K562 (cell line): ENCODE results near the gene CGN. TPM values are rescaled to one million over a fixed set of nuclear protein-coding genes. Genes with fewer than 3 reads are reported as not detected.

Source experiments
- CCAR2 ChIP-seq: fragments of 200-400 bp; formaldehyde crosslinking; IDR thresholded peaks from 2 replicates; pipeline ENCODE4 v1.6.1; 2017; ENCODE audit warnings: mild to moderate bottlenecking, low read depth, low read length
- EGR1 ChIP-seq: fragments of 450-650 bp; conservative IDR thresholded peaks from 2 replicates; pipeline ENCODE4 v1.6.1; 2017; ENCODE audit warnings: mild to moderate bottlenecking
- FOSL1 ChIP-seq: fragments of 200-800 bp; sonication (Bioruptor generic); conservative IDR thresholded peaks from 2 replicates; pipeline ENCODE4 v1.6.1; 2016; ENCODE audit warnings: missing genetic modification characterization, missing compliant biosample characterization
- HEY1 ChIP-seq: fragments of 250-450 bp; sonication (Bioruptor Pico); IDR thresholded peaks from 2 replicates; pipeline ENCODE4 v1.5.0; 2020; ENCODE audit warnings: mild to moderate bottlenecking, moderate library complexity, borderline replicate concordance
- MYBL2 ChIP-seq, 2 experiments: fragments of 450-650 bp in 1 of 2; sonication (generic) in 1 of 2; formaldehyde crosslinking in 1 of 2; IDR thresholded peaks; 2 replicates each; pipeline versions ENCODE4 v1.6.1 to v1.8.1; 2017 to 2022; ENCODE audit warnings: borderline replicate concordance in 1 of 2, inconsistent platforms in 1 of 2, low read depth in 1 of 2, mild to moderate bottlenecking in 1 of 2, missing genetic modification reagents in 1 of 2, moderate library complexity in 1 of 2
- NCOA4 ChIP-seq: fragments of 450-650 bp; IDR thresholded peaks from 2 replicates; pipeline ENCODE4 v1.6.1; 2018; ENCODE audit warnings: mild to moderate bottlenecking; ENCODE audit not compliant: partially characterized antibody
- NCOR1 ChIP-seq: fragments of 450-650 bp; IDR thresholded peaks from 2 replicates; pipeline ENCODE4 v1.6.1; 2016; ENCODE audit warnings: mild to moderate bottlenecking, moderate library complexity
- NFE2L1 ChIP-seq: fragments of 450-650 bp; IDR thresholded peaks from 2 replicates; pipeline ENCODE4 v1.6.1; 2016; ENCODE audit warnings: missing genetic modification characterization, low read depth, mild to moderate bottlenecking, missing compliant biosample characterization, moderate library complexity, borderline replicate concordance
- POU5F1 ChIP-seq: fragments of 150-350 bp; IDR thresholded peaks from 2 replicates; pipeline ENCODE4 v1.6.1; 2014; ENCODE audit warnings: borderline replicate concordance, low read length, low read depth, mild to moderate bottlenecking; ENCODE audit not compliant: partially characterized antibody
- PPARD ChIP-seq: fragments of 250-450 bp; sonication (Bioruptor Pico); IDR thresholded peaks from 2 replicates; pipeline ENCODE4 v1.8.0; 2022; ENCODE audit warnings: inconsistent platforms, mild to moderate bottlenecking, moderate library complexity
- RBM34 ChIP-seq: fragments of 200-400 bp; formaldehyde crosslinking; IDR thresholded peaks from 2 replicates; pipeline ENCODE4 v1.6.1; 2018; ENCODE audit warnings: low read length, borderline replicate concordance; ENCODE audit not compliant: insufficient read depth
- RFX1 ChIP-seq: fragments of 450-650 bp; IDR thresholded peaks from 2 replicates; pipeline ENCODE4 v1.6.1; 2016; ENCODE audit warnings: mild to moderate bottlenecking, moderate library complexity
- SMAD1 ChIP-seq: fragments of 150-350 bp; IDR thresholded peaks from 2 replicates; pipeline ENCODE4 v1.6.1; 2014; ENCODE audit warnings: low read length, low read depth; ENCODE audit not compliant: partially characterized antibody
- TAF9B ChIP-seq: fragments of 450-650 bp; IDR thresholded peaks from 2 replicates; pipeline ENCODE4 v1.6.1; 2018; ENCODE audit warnings: mild to moderate bottlenecking; ENCODE audit not compliant: partially characterized antibody
- TBL1XR1 ChIP-seq, 2 experiments: IDR thresholded peaks; 2 replicates each; pipeline ENCODE4 v1.6.1; 2012; ENCODE audit warnings: improper control_type of control experiment in 2 of 2, low read length in 2 of 2, mild to moderate bottlenecking in 1 of 2
- YY1 ChIP-seq, 3 experiments: IDR thresholded peaks; 2 replicates each; pipeline ENCODE4 v1.6.1; 2011; ENCODE audit warnings: low read length in 2 of 3, mild to moderate bottlenecking in 2 of 3, moderate library complexity in 2 of 3, borderline replicate concordance in 1 of 3, control low read depth in 1 of 3, low read depth in 1 of 3; ENCODE audit not compliant: insufficient read depth in 3 of 3, insufficient replicate concordance in 2 of 3, control insufficient read depth in 1 of 3, insufficient read length in 1 of 3; ENCODE audit errors: extremely low read depth in 1 of 3
- ZKSCAN3 ChIP-seq: fragments of 250-450 bp; sonication (Bioruptor Pico); IDR thresholded peaks from 2 replicates; pipeline ENCODE4 v1.4.0; 2020
- ZKSCAN8 ChIP-seq: fragments of 200-800 bp; sonication (Bioruptor generic); IDR thresholded peaks from 2 replicates; pipeline ENCODE4 v1.6.1; 2016; ENCODE audit warnings: missing genetic modification characterization, missing compliant biosample characterization
- ZNF316 ChIP-seq: fragments of 450-650 bp; IDR thresholded peaks from 2 replicates; pipeline ENCODE4 v1.6.1; 2016
- ZNF57 ChIP-seq: fragments of 450-650 bp; formaldehyde crosslinking; IDR thresholded peaks from 2 replicates; pipeline ENCODE4 v1.4.0; 2020; ENCODE audit warnings: mild to moderate bottlenecking, moderate library complexity
- polyA plus RNA-seq, 8 experiments: library from polyadenylated mRNA; depleted of rRNA in 4 of 8; stranded (reverse) in 5 of 8; unstranded in 3 of 8; fragments of >200 nt; fragmentation: Nextera tagmentation in 2 of 8; fragmentation: Illumina TruSeq in 1 of 8; extraction: Ambion mirVana in 2 of 8; extraction: Trizol in 1 of 8; gene quantifications; 2 replicates each; pipeline versions ENCODE4 v1.2.1 to v1.2.3, GENCODE V29; 2011 to 2014; ENCODE audit warnings: inconsistent platforms in 1 of 8, missing spikeins in 1 of 8
- total RNA-seq, 7 experiments: library from RNA; depleted of rRNA in 6 of 7; stranded (reverse); fragments of >200 nt in 6 of 7; fragmentation: Illumina TruSeq in 2 of 7; extraction: Trizol in 2 of 7; gene quantifications; 2 replicates each; pipeline versions ENCODE4 v1.2.1 to v1.2.3, GENCODE V29; 2011 to 2021; ENCODE audit warnings: low replicate concordance in 1 of 7
- TF ChIP-seq, protein P1 (sequence below): fragments of 200-800 bp; sonication (Bioruptor generic); IDR thresholded peaks from 2 replicates; pipeline ENCODE4 v1.6.1; 2017; ENCODE audit warnings: missing genetic modification characterization, missing compliant biosample characterization
- TF ChIP-seq, protein P2 (sequence below): fragments of 450-650 bp; IDR thresholded peaks from 2 replicates; pipeline ENCODE4 v1.6.1; 2018; ENCODE audit not compliant: partially characterized antibody
- TF ChIP-seq, protein P3 (sequence below): fragments of 250-450 bp; sonication (Bioruptor Pico); IDR thresholded peaks from 2 replicates; pipeline ENCODE4 v1.5.1; 2021; ENCODE audit warnings: mild to moderate bottlenecking

The CGN gene
- total and polyA plus RNA-seq, 9 of the 15 experiments (the other 6 are each of a cell fraction or from before 2014, with no cell fraction given), result 0.03 to 1.4 (median 0.14) TPM; not detected in 2

DNA sequence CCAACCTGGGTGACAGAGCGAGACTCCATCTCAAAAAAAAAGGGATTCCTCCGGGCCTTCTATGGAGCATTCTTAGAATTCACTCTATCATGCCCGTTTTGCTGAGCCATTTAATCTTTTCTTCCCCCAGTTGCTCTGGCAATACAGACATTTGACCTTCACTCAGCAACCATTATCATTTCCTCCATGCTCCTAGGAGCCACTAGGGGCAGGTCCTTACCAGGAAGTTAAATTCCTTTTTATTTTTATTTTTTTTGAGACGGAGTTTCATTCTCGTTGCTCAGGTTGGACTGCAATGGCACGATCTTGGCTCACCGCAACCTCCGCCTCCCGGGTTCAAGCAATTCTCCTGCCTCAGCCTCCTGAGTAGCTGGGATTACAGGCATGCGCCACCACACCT is 9.7 kb upstream of the CGN start (continued):
- TF ChIP-seq, protein P1, sequence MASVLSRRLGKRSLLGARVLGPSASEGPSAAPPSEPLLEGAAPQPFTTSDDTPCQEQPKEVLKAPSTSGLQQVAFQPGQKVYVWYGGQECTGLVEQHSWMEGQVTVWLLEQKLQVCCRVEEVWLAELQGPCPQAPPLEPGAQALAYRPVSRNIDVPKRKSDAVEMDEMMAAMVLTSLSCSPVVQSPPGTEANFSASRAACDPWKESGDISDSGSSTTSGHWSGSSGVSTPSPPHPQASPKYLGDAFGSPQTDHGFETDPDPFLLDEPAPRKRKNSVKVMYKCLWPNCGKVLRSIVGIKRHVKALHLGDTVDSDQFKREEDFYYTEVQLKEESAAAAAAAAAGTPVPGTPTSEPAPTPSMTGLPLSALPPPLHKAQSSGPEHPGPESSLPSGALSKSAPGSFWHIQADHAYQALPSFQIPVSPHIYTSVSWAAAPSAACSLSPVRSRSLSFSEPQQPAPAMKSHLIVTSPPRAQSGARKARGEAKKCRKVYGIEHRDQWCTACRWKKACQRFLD (CRISPR knock-in tag), result 0 out of 2 replicates have a peak, but pooled peaks have one; percentile 25
- TF ChIP-seq PPARD (CRISPR knock-in tag) (no peak), POU5F1 (no peak), EGR1 (no peak), MYBL2 (IDR thresholded peaks at IDR 0.05; ENCODE audit: low read depth) (no peak), MYBL2 (CRISPR knock-in tag; IDR thresholded peaks at IDR 0.05; ENCODE audit: borderline replicate concordance) (no peak), CCAR2 (no peak), ZKSCAN8 (CRISPR knock-in tag) (no peak), TBL1XR1 (IDR thresholded peaks at IDR 0.05; ENCODE audit: low read length in 2 of 2) (no peak), ZKSCAN3 (CRISPR knock-in tag) (no peak), NCOA4 (no peak), TAF9B (no peak), ZNF57 (CRISPR knock-in tag) (no peak), SMAD1 (no peak), NCOR1 (no peak), ZNF316 (peak; percentile 22), HEY1 (CRISPR knock-in tag) (no peak), RFX1 (0 out of 2 replicates have a peak, but pooled peaks have one; percentile 29), FOSL1 (no peak), NFE2L1 (tag) (no peak), RBM34 (no peak), YY1 (IDR thresholded peaks at IDR 0.05; ENCODE audit: borderline replicate concordance in 1 of 3, control insufficient read depth in 1 of 3, extremely low read depth in 1 of 3, insufficient read depth in 3 of 3, insufficient read length in 1 of 3, insufficient replicate concordance in 2 of 3, low read depth in 1 of 3, low read length in 2 of 3) (peak in 1 of 3 experiments; percentile 22)
- TF ChIP-seq, protein P2, sequence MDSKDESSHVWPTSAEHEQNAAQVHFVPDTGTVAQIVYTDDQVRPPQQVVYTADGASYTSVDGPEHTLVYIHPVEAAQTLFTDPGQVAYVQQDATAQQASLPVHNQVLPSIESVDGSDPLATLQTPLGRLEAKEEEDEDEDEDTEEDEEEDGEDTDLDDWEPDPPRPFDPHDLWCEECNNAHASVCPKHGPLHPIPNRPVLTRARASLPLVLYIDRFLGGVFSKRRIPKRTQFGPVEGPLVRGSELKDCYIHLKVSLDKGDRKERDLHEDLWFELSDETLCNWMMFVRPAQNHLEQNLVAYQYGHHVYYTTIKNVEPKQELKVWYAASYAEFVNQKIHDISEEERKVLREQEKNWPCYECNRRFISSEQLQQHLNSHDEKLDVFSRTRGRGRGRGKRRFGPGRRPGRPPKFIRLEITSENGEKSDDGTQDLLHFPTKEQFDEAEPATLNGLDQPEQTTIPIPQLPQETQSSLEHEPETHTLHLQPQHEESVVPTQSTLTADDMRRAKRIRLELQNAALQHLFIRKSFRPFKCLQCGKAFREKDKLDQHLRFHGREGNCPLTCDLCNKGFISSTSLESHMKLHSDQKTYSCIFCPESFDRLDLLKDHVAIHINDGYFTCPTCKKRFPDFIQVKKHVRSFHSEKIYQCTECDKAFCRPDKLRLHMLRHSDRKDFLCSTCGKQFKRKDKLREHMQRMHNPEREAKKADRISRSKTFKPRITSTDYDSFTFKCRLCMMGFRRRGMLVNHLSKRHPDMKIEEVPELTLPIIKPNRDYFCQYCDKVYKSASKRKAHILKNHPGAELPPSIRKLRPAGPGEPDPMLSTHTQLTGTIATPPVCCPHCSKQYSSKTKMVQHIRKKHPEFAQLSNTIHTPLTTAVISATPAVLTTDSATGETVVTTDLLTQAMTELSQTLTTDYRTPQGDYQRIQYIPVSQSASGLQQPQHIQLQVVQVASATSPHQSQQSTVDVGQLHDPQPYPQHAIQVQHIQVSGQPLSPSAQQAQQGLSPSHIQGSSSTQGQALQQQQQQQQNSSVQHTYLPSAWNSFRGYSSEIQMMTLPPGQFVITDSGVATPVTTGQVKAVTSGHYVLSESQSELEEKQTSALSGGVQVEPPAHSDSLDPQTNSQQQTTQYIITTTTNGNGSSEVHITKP, result no peak
- TF ChIP-seq, protein P3, sequence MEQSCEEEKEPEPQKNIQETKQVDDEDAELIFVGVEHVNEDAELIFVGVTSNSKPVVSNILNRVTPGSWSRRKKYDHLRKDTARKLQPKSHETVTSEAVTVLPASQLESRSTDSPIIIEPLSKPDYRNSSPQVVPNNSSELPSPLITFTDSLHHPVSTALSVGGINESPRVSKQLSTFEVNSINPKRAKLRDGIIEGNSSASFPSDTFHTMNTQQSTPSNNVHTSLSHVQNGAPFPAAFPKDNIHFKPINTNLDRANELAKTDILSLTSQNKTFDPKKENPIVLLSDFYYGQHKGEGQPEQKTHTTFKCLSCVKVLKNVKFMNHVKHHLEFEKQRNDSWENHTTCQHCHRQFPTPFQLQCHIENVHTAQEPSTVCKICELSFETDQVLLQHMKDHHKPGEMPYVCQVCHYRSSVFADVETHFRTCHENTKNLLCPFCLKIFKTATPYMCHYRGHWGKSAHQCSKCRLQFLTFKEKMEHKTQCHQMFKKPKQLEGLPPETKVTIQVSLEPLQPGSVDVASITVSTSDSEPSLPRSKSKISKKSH (CRISPR knock-in tag), result no peak
